BLaER1 treated with 17β-estradiol and CSF1 and Interleukin-3, amounts not matched to agents 10 nM and 100 nM (cell line): Measurements from ENCODE around the gene ZNF778.

Experiments
- H3K27ac ChIP-seq, 11 experiments: shearing (Covaris generic); formaldehyde crosslinking; 2 replicates each; pipeline ENCODE4 v1.8.1; 2022
- H3K27me3 ChIP-seq, 11 experiments: shearing (Covaris generic); formaldehyde crosslinking; 2 replicates each; pipeline ENCODE4 v1.8.1; 2022
- H3K36me3 ChIP-seq, 11 experiments: shearing (Covaris generic); formaldehyde crosslinking; 2 replicates each; pipeline ENCODE4 v1.8.1; 2022
- H3K4me1 ChIP-seq, 10 experiments: shearing (Covaris generic); formaldehyde crosslinking; 2 replicates each; pipeline ENCODE4 v1.8.1; 2022
- H3K4me2 ChIP-seq, 11 experiments: shearing (Covaris generic); formaldehyde crosslinking; 2 replicates each; pipeline ENCODE4 v1.8.1; 2022
- H3K4me3 ChIP-seq, 10 experiments: shearing (Covaris generic); formaldehyde crosslinking; 2 replicates each; pipeline ENCODE4 v1.8.1; 2022
- H3K9ac ChIP-seq, 11 experiments: shearing (Covaris generic); formaldehyde crosslinking; 2 replicates each; pipeline ENCODE4 v1.8.1; 2022
- H3K9me3 ChIP-seq, 11 experiments: shearing (Covaris generic); formaldehyde crosslinking; replicated peaks in 1 of 11; 2 replicates each; pipeline ENCODE4 v1.8.1; 2022
- H4K20me1 ChIP-seq, 11 experiments: shearing (Covaris generic); formaldehyde crosslinking; 2 replicates each; pipeline ENCODE4 v1.8.1; 2022
- Cebpa-rat ChIP-seq, 11 experiments: shearing (Covaris generic); IDR thresholded peaks; 2 replicates each; pipeline ENCODE4 v1.8.1; 2022

The ZNF778 gene

DNA sequence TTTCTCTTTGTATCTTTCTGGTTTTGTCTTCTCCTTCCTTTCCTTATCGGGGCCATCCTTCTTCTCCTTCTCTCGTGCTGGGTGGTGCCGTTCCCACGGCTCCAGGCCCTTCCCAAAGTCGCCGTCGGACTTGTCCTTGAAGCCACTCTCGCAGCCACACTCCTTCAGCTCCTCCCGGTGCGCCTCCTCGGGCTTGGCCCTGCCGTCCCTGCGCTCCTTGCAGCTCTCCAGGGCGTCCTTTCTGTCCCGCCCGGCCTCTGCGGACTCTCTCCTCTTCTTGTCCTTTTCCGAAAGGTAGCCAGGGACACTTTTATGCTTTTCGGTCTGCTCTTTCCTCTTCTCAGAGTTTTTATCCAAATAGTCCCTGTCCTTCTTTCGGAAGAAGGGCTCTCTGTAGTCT, 65.9 kb downstream of the ZNF778 start:
- Histone ChIP-seq H4K20me1 (peaks cover 51 to 98% (median 91%) of the 10 kb centered on the region in 11 experiments), H3K4me1 (peaks cover 16 to 28% (median 24%) of the 10 kb centered on the region in 10 experiments), H3K9me3 (no peaks in the 10 kb centered on the region), H3K4me2 (no peak overlapping the region), H3K9ac (0 out of 22 replicates have a peak overlapping the region, but pooled peaks of 1 of the 11 experiments have one; percentile 22), H3K36me3 (peaks cover 93 to 97% (median 95%) of the 10 kb centered on the region in 11 experiments), H3K4me3 (no peak overlapping the region), H3K27ac (no peak overlapping the region), H3K27me3 (no peaks in the 10 kb centered on the region)
- TF ChIP-seq Cebpa-rat (IDR thresholded peaks at IDR 0.05), result no peak

DNA sequence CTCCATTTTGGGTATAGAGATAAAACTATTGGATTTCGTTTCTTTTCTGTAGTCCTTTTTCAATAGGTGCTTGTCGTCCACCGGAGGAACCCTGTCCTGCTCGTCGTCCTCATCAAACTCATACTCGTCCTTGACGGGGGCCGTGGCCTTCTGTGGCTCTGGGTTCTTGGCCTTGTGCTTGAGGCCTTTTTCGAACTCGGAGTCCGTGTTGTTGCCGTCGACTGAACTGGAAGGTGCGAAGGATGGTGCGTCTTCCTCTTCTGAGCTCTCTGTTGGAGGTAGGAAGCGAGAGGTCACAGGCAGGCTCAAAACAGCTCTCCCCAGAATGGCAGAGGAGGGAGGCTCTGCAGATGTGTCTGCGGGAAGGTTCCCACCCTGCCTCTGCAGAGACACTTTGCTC, 67.9 kb downstream of the ZNF778 start:
- Histone ChIP-seq H3K27ac (no peak overlapping the region), H3K9ac (no peak overlapping the region), H3K27me3 (no peaks in the 10 kb centered on the region), H3K4me3 (no peak overlapping the region), H4K20me1 (peaks cover 55 to 100% (median 94%) of the 10 kb centered on the region in 11 experiments; a peak in 21 of 22 replicates), H3K4me1 (peaks cover 7 to 25% (median 18%) of the 10 kb centered on the region in 10 experiments; a peak in 19 of 20 replicates), H3K36me3 (peaks cover 87 to 97% (median 90%) of the 10 kb centered on the region in 11 experiments), H3K4me2 (no peak overlapping the region), H3K9me3 (no peaks in the 10 kb centered on the region)
- no peak for TF ChIP-seq Cebpa-rat (IDR thresholded peaks at IDR 0.05)

- Histone ChIP-seq H3K27me3 (no peaks in the 10 kb centered on the region), H3K9ac (no peak overlapping the region; a peak in 1 of 22 replicates), H3K27ac (no peak overlapping the region), H3K4me3 (no peak overlapping the region), H3K4me2 (no peak overlapping the region), H4K20me1 (peaks cover 56 to 100% (median 94%) of the 10 kb centered on the region in 11 experiments; a peak in 21 of 22 replicates), H3K4me1 (peaks cover 5 to 25% (median 19%) of the 10 kb centered on the region in 10 experiments; a peak in 18 of 20 replicates), H3K36me3 (peaks cover 87 to 97% (median 90%) of the 10 kb centered on the region in 11 experiments), H3K9me3 (no peaks in the 10 kb centered on the region)
- TF ChIP-seq Cebpa-rat (IDR thresholded peaks at IDR 0.05), result no peak
These were observed 68.6 kb downstream of the ZNF778 start for GRCh38 chr16:89286096-89286495.
